MM.1S (cell line): ENCODE data around the gene CCDC200.

Experiments used
- CTCF ChIP-seq: fragments of 300-600 bp; sonication (generic); IDR thresholded peaks from 2 replicates; pipeline ENCODE4 v1.5.1; 2016; ENCODE audit warnings: antibody characterized with exemption, low read length, mixed read lengths
- EZH2 ChIP-seq: fragments of 300-600 bp; sonication (generic); optimal IDR thresholded peaks from 2 replicates; pipeline ENCODE3; 2017; ENCODE audit warnings: low read depth, mild to moderate bottlenecking, antibody characterized with exemption, low read length, mixed read lengths
- EZH2phosphoT487 ChIP-seq: fragments of 300-600 bp; sonication (generic); IDR thresholded peaks from 2 replicates; pipeline ENCODE4 v1.6.1; 2018; ENCODE audit warnings: antibody characterized with exemption, low read length

GRCh38 chr17:43176119-43176570, 52.3 kb downstream of the CCDC200 start:
- TF ChIP-seq CTCF (no peak), EZH2phosphoT487 (no peak), EZH2 (no peak)
